ENCODE data around the gene FILIP1L.

The FILIP1L gene

DNA sequence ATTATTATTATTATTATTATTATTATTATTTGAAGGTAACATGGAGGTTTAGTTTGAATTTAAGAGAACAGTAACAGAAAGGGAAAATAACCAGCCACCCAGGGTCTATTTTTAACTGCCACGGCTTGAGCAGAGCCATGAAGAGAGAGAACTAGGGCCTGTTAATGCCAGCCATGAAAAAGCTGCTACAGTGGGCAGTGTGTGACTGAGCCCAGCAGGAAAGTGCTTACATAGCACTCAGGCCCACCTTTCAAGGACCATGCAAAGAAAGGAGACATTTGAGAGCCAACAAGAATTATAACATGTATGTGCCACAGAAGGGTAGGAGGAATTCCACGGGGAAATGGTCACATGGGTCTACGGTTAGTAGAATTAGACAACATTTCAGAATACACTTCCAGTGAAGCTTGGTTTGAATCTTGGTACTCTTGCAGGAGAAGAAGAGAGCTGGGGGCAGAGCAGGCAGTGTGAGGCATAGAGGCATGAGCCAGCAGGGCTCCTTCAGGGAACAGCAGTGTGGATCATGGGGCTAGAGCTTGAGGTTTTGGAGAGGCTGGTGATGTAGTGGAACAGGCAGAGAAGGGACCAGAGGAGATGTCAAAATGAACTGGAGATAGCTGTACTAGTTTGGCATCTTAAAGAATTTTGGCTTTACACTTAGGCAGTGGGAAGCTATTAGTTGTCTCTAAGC lies 155.9 kb downstream of the FILIP1L start:
- CTCF ChIA-PET, result no interaction called here
- H3K27ac Mint-ChIP-seq, result no peak overlapping the region
- no peak overlapping the region for H3K4me3 Mint-ChIP-seq
- H3K4me1 Mint-ChIP-seq, result no peaks in the 10 kb centered on the region
- no peaks in the 10 kb centered on the region for H3K36me3 Mint-ChIP-seq
- H3K27me3 Mint-ChIP-seq, result no peaks in the 10 kb centered on the region
- no peak for DNase-seq
- no peaks in the 10 kb centered on the region for H3K9me3 Mint-ChIP-seq

GRCh38 chr3:99957151-99957796 lies 157.0 kb downstream of the FILIP1L start:
- H3K4me3 Mint-ChIP-seq, result no peak overlapping the region
- H3K36me3 Mint-ChIP-seq, result no peaks in the 10 kb centered on the region
- H3K4me1 Mint-ChIP-seq, result no peaks in the 10 kb centered on the region
- H3K27me3 Mint-ChIP-seq, result no peaks in the 10 kb centered on the region
- no peak for DNase-seq
- CTCF ChIA-PET, result interaction anchor here (0.8 kb wide), 1 partner anchor 126 kb away, joined by 5 read pairs; no protein-coding TSS in a partner anchor
- no peaks in the 10 kb centered on the region for H3K9me3 Mint-ChIP-seq
- H3K27ac Mint-ChIP-seq, result no peak overlapping the region

DNA sequence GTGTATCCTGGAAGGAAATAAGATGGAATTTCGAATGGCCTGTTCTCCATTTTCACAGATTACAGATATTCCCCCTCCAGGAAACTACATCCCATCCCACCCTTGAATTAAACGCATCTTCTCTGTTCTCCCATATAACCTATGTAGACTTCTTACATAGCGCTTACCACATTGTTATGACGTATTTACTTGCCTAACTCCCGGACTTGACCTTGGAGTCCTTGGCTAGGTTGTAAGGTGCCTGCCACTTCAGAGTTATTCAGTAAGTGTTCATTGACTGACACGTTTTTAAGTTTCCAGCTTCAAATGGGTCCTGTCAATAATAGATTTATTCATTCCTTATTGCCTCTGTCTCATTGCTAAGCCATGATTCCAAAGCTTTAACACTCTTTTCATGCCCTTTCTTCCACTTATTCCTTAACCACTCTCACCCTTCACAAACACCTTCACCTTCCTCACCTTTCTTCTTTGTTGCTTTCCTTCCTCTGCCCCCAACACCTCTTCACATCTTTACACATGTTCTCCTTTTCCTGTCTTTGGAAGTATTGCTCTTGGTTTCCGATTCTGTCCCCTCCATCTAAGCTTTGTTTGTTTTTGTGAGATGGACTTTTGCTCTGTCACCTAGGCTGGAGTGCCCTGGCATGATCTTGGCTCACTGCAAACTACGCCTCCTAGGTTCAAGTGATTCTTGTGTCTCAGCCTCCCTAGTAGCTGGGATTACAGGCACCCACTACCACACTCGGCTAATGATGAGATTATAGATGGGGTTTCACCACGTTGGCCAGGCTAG lies 158.3 kb downstream of the FILIP1L start:
- no peaks in the 10 kb centered on the region for H3K4me1 Mint-ChIP-seq
- H3K9me3 Mint-ChIP-seq, result no peaks in the 10 kb centered on the region
- H3K4me3 Mint-ChIP-seq, result no peak overlapping the region
- CTCF ChIA-PET, result no interaction called here
- H3K27ac Mint-ChIP-seq, result no peak overlapping the region
- DNase-seq, result no peak
- H3K27me3 Mint-ChIP-seq, result no peaks in the 10 kb centered on the region
- H3K36me3 Mint-ChIP-seq, result no peaks in the 10 kb centered on the region

GRCh38 chr3:99954914-99955644 lies 159.2 kb downstream of the FILIP1L start:
- no peaks in the 10 kb centered on the region for H3K36me3 Mint-ChIP-seq
- no peak overlapping the region for H3K27ac Mint-ChIP-seq
- H3K4me1 Mint-ChIP-seq, result no peaks in the 10 kb centered on the region
- DNase-seq, result no peak
- CTCF ChIA-PET, result no interaction called here
- no peak overlapping the region for H3K4me3 Mint-ChIP-seq
- H3K9me3 Mint-ChIP-seq, result no peaks in the 10 kb centered on the region
- no peaks in the 10 kb centered on the region for H3K27me3 Mint-ChIP-seq

GRCh38 chr3:99953596-99953995 lies 160.7 kb downstream of the FILIP1L start:
- CTCF ChIA-PET, result no interaction called here
- Mint-ChIP-seq H3K4me3 (no peak overlapping the region), H3K9me3 (no peaks in the 10 kb centered on the region), H3K27me3 (no peaks in the 10 kb centered on the region), H3K36me3 (no peaks in the 10 kb centered on the region), H3K4me1 (no peaks in the 10 kb centered on the region), H3K27ac (no peak overlapping the region)
- no peak for DNase-seq

DNA sequence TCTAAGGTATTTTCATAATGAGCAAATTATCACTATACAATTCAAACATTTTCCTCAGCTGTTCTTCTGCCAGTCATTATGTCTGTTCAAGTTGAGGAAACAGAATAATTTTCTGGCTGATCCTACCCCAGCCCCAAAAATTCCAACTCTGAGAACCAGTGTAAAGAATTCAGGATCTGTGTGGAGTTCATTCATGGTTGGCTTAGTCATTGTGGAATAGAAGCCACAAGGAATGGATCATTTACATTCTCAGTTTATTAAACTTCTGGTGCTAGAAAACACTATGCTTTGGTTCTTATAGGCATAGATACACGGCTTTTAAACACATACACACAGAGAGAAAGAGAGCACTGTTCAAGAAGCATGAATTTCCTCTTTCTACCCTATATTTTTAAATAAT lies 162.0 kb downstream of the FILIP1L start:
- Mint-ChIP-seq H3K9me3 (no peaks in the 10 kb centered on the region), H3K36me3 (no peaks in the 10 kb centered on the region), H3K4me3 (no peak overlapping the region), H3K27ac (no peak overlapping the region), H3K27me3 (no peaks in the 10 kb centered on the region), H3K4me1 (no peaks in the 10 kb centered on the region)
- no peak for DNase-seq
- CTCF ChIA-PET, result no interaction called here

- no peaks in the 10 kb centered on the region for H3K9me3 Mint-ChIP-seq
- CTCF ChIA-PET, result no interaction called here
- H3K4me1 Mint-ChIP-seq, result no peaks in the 10 kb centered on the region
- H3K4me3 Mint-ChIP-seq, result no peak overlapping the region
- no peak overlapping the region for H3K27ac Mint-ChIP-seq
- H3K27me3 Mint-ChIP-seq, result no peaks in the 10 kb centered on the region
- no peaks in the 10 kb centered on the region for H3K36me3 Mint-ChIP-seq
- no peak for DNase-seq
These were observed 162.6 kb downstream of the FILIP1L start for GRCh38 chr3:99951701-99952100.

DNA sequence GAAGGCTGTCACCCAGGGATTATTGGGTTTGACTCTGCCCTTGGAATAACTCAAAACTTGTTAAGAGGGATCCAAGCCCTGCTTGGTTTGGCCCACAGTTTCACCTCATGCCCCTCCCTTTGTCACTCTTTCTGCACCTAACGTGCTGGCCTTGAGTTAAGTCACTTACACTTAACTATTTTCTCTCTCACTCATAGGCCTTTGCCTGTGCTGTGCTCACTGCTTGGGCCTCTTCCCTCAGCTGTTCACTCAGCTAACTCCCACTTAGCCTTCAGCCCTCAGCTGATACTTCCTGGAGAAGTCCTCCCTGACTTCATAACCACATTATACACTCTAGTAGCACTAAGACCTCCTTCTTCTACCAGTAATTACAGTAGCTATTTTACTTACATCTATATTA lies 163.4 kb downstream of the FILIP1L start:
- Mint-ChIP-seq H3K27ac (no peak overlapping the region), H3K4me3 (no peak overlapping the region), H3K9me3 (no peaks in the 10 kb centered on the region), H3K36me3 (no peaks in the 10 kb centered on the region), H3K4me1 (no peaks in the 10 kb centered on the region), H3K27me3 (no peaks in the 10 kb centered on the region)
- CTCF ChIA-PET, result no interaction called here
- DNase-seq, result no peak

GRCh38 chr3:99949956-99950670 lies 164.2 kb downstream of the FILIP1L start:
- no peaks in the 10 kb centered on the region for H3K27me3 Mint-ChIP-seq
- CTCF ChIA-PET, result no interaction called here
- H3K36me3 Mint-ChIP-seq, result no peaks in the 10 kb centered on the region
- no peak for DNase-seq
- H3K4me1 Mint-ChIP-seq, result no peaks in the 10 kb centered on the region
- no peak overlapping the region for H3K27ac Mint-ChIP-seq
- no peaks in the 10 kb centered on the region for H3K9me3 Mint-ChIP-seq
- H3K4me3 Mint-ChIP-seq, result no peak overlapping the region

DNA sequence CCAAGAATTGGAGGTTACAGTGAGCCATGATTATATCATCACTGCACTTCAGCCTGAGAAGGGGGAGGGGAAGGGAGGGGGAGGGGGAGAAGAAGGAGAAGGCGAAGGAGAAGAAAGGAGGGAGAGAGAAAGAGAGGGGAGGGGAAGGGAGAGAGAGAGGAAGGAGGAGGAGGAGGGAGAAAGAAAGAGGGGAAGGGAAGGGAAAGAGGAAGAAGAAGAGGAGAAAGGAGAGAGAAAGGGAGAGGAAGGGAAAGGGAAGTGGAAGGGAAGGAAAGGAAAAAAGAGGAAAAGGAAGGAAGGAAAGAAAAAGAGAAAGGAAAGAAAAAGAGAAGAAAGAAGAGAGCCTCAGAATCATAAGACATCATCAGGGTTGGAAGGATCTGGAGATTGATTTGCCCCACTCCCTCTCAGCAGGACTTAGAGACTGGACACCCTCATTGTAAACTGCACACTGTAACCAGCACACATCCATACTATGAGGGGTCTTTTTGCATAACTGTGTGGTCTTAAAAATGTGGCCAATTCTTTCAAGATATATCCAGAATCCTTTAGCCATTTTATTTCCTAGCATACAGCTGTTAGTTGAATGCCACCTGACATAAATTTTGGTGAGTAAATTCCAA lies 165.7 kb downstream of the FILIP1L start:
- Mint-ChIP-seq H3K36me3 (no peaks in the 10 kb centered on the region), H3K4me3 (no peak overlapping the region), H3K4me1 (no peaks in the 10 kb centered on the region), H3K27ac (no peak overlapping the region), H3K27me3 (no peaks in the 10 kb centered on the region), H3K9me3 (no peaks in the 10 kb centered on the region)
- CTCF ChIA-PET, result no interaction called here
- DNase-seq, result no peak

DNA sequence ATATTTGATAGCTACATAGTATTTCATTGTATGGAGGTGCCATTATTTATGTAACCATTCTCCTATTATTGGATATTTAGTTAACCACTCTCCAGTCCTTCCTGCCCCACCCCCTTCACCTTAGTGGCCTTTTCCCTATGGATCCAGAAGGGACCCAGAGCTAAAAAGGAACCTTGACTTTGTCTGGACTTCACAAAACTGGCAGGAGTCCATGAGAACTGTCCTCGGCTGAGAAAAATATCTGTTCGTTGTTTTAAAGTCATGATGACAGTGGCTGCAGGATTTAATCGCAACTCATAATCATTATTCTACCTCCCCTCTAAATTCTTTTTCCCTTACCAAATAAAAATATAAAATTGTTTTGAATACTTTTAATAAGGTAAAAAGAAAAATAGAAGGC lies 166.9 kb downstream of the FILIP1L start:
- no peaks in the 10 kb centered on the region for H3K36me3 Mint-ChIP-seq
- DNase-seq, result no peak
- no peak overlapping the region for H3K4me3 Mint-ChIP-seq
- CTCF ChIA-PET, result interaction anchor here (0.8 kb wide), 1 partner anchor 139 kb away, joined by 3 read pairs; no protein-coding TSS in a partner anchor
- H3K27ac Mint-ChIP-seq, result no peak overlapping the region
- no peaks in the 10 kb centered on the region for H3K9me3 Mint-ChIP-seq
- H3K4me1 Mint-ChIP-seq, result no peaks in the 10 kb centered on the region
- H3K27me3 Mint-ChIP-seq, result no peaks in the 10 kb centered on the region

DNA sequence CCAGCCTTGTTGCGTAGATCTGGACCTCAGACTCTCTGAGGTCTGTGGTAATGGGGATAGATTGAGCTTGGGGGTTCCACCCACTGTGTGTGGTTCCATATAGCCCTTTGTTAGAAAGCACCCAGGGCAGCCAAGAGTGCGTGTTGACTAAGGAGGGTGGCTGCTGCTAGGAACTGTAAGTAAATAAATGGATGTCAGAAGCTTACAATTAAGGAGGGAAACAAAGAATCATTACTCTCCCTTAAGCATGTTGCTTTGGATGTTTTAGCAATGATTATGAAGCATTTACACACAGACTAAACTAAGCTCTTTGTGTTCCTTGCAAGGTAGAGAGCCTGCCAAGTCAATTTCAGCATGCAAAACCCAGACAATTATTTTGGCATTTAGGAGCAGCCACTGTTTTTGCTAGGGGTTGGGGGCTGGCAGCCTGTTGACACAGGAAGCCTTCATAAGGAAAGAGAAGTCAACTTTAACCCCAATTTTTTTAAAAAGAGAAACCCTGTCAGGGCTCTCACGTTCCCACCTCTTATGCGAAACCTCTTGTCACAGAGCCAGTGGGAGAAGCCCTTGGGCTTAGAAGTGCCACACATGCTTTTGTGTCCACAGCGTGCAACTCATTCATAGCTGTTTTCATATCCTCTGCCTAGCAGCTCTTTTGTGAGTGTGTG lies 168.8 kb downstream of the FILIP1L start:
- CTCF ChIA-PET, result no interaction called here
- Mint-ChIP-seq H3K4me3 (no peak overlapping the region), H3K36me3 (no peaks in the 10 kb centered on the region), H3K9me3 (no peaks in the 10 kb centered on the region), H3K27me3 (no peaks in the 10 kb centered on the region), H3K4me1 (no peaks in the 10 kb centered on the region), H3K27ac (no peak overlapping the region)
- DNase-seq, result no peak

All from activated naive CD4-positive, alpha-beta T cell treated with anti-CD3 and anti-CD28 coated beads, Interleukin-2, amount 10 ng/mL, durations not matched to agents 7 days and 5 days (primary cell).